GM06990 (cell line): ENCODE measurements around the gene ORM1.
"Not testable (repeated sequence)": the region's sequence is repeated elsewhere in the genome, so short reads cannot be mapped to it uniquely, and the experiment has no call there.

Experiments used
- DNase-seq: peaks from one replicate; pipeline ENCODE4 v3.0.0-alpha.2; 2011; ENCODE audit not compliant: insufficient read length; ENCODE audit errors: extremely low read depth
- H3K27me3 ChIP-seq: replicated peaks from 2 replicates; pipeline ENCODE4 v1.6.0; 2011; ENCODE audit warnings: low read length; ENCODE audit not compliant: control insufficient read depth, insufficient read depth
- H3K36me3 ChIP-seq: 2 replicates; pipeline ENCODE4 v1.5.1; 2011; ENCODE audit warnings: low read length; ENCODE audit not compliant: control insufficient read depth, insufficient read depth
- H3K4me3 ChIP-seq: replicated peaks from 2 replicates; pipeline ENCODE4 v1.5.1; 2011; ENCODE audit warnings: low read depth, mild to moderate bottlenecking, control low read depth, low read length
- CTCF ChIP-seq: IDR thresholded peaks from 2 replicates; pipeline ENCODE4 v1.5.1; 2011; ENCODE audit warnings: low read length, control low read depth, mild to moderate bottlenecking, inconsistent platforms; ENCODE audit not compliant: insufficient read depth, poor library complexity, severe bottlenecking

ORM1 gene

DNA sequence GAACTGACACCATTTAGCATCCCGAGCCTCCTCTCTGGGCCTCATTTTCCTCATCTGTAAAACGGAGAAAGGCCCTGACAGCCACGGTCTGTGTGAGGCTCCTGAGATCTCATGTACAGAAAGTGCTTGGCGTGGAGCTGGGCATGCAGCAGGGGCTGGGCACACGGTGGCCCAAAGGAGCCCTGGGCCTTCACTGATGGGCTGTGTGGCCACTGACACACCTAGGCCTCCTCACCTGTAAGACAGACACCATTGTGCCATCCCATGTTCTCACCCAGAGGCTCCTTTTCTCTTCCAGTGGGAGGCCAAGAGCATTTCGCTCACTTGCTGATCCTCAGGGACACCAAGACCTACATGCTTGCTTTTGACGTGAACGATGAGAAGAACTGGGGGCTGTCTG is 1.6 kb downstream of the ORM1 start:
- Histone ChIP-seq H3K4me3 (no peak overlapping the region), H3K27me3 (no peaks in the 10 kb centered on the region), H3K36me3 (no peaks in the 10 kb centered on the region)
- DNase-seq = no peak
- no peak for TF ChIP-seq CTCF

GRCh38 chr9:114324965-114325364 is 2.1 kb downstream of the ORM1 start:
- not testable (repeated sequence) for H3K4me3 ChIP-seq, DNase-seq, H3K36me3 ChIP-seq, H3K27me3 ChIP-seq

DNA sequence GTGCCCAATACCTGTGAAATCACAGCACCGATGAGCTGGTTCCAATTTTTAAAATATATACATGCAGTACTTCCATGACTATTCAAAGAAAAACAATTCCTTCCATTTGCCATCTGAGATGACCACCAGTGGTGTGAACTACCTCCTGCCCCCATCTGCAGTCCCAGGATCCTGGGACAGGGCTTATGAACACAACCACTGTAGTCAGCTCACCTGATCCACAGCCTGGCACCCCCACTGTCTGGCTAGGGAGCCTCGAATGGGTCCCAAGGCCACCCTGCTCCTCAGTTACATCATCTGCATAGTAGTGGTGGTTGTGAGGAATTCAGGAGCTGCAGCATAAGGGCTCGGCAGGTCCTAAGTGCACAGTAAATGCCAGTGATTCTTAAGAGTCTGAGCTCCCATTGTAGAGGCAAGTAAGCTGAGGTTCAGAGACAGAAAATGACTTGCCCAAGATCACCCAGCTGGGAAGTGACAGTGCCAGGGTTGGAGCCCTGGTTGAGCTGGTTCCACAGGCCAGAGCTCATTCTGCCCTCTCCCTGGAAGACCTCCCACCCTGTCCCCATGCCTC is 2.9 kb downstream of the ORM1 start:
- H3K4me3 ChIP-seq, H3K27me3 ChIP-seq, DNase-seq, H3K36me3 ChIP-seq: not testable (repeated sequence)

- no peak for DNase-seq
- no peak for TF ChIP-seq CTCF
- Histone ChIP-seq H3K27me3 (no peaks in the 10 kb centered on the region), H3K4me3 (no peak overlapping the region), H3K36me3 (no peaks in the 10 kb centered on the region)
Observed at GRCh38 chr9:114327749-114328148, 4.9 kb downstream of the ORM1 start.

- H3K4me3 ChIP-seq, DNase-seq, H3K36me3 ChIP-seq, H3K27me3 ChIP-seq: not testable (repeated sequence)
Observed at GRCh38 chr9:114328357-114328820, 5.5 kb downstream of the ORM1 start.

- DNase-seq, H3K27me3 ChIP-seq, H3K4me3 ChIP-seq, H3K36me3 ChIP-seq: not testable (repeated sequence)
Observed at GRCh38 chr9:114328937-114329624, 6.2 kb downstream of the ORM1 start.

DNA sequence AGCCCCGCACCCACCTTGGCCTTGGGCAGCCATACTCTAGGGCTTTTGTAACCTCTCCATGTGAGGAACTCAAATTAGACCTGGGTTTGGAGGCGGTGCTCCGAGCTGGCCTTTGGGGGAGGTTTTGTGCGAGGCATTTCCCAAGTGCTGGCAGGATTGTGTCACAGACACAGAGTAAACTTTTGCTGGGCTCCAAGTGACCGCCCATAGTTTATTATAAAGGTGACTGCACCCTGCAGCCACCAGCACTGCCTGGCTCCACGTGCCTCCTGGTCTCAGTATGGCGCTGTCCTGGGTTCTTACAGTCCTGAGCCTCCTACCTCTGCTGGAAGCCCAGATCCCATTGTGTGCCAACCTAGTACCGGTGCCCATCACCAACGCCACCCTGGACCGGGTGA is 6.7 kb downstream of the ORM1 start, which contains the start of gene ORM2:
Gene ORM2 (plus strand): TSS at position 245 of the 398 bp plus-strand sequence. CDS start 36 bp downstream, at position 281.
- not testable (repeated sequence) for DNase-seq, H3K27me3 ChIP-seq, H3K4me3 ChIP-seq, H3K36me3 ChIP-seq

- no peak overlapping the region for H3K4me3 ChIP-seq
- H3K27me3 ChIP-seq = no peaks in the 10 kb centered on the region
- no peak for DNase-seq
- no peak for TF ChIP-seq CTCF
- peaks cover 9% of the 10 kb centered on the region for H3K36me3 ChIP-seq
Observed at GRCh38 chr9:114330636-114331035, 7.7 kb downstream of the ORM1 start.

DNA sequence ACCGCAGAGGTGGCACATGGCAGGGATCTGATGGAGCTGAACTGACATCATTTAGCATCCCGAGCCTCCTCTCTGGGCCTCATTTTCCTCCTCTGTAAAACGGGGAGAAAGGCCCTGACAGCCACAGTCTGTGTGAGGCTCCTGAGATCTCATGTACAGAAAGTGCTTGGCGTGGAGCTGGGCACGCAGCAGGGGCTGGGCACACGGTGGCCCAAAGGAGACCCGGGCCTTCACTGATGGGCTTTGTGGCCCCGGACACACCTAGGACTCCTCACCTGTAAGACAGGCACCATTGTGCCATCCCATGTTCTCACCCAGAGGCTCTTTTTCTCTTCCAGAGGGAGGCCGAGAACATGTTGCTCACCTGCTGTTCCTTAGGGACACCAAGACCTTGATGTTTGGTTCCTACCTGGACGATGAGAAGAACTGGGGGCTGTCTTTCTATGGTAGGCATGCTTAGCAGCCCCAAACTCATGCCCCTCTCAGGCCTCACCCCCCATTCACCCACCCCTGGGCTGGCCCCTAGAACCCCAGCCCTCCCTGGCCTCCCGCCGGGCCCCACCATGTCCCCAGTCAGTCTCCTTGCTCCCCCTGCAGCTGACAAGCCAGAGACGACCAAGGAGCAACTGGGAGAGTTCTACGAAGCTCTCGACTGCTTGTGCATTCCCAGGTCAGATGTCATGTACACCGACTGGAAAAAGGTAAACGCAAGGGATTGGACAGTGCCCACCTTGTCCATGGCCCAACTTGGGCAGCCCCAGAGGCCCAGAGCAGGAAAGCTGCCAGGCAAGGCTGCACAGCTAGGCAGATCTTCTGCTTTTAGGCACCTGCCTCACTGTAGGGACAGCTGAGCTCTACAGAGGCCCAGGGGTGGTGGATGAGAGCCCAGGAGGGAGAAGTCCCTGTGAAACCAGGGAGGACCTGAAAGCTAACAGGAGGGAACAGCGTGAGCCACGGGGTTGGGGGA is 8.6 kb downstream of the ORM1 start:
- DNase-seq = not testable (repeated sequence)
- peaks cover 18% of the 10 kb centered on the region for H3K36me3 ChIP-seq

DNA sequence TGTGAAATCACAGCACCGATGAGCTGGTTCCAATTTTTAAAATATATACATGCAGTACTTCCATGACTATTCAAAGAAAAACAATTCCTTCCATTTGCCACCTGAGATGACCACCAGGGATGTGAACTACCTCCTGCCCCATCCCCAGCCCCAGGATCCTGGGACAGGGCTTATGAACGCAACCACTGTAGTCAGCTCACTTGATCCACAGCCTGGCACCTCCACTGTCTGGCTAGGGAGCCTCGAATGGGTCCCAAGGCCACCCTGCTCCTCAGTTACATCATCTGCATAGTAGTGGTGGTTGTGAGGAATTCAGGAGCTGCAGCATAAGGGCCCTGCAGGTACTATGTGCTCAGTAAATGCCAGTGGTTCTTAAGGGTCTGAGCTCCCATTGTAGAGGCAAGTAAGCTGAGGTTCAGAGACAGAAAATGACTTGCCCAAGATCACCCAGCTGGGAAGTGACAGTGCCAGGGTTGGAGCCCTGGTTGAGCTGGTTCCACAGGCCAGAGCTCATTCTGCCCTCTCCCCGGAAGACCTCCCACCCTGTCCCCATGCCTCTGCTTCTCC is 9.7 kb downstream of the ORM1 start:
- not testable (repeated sequence) for DNase-seq, H3K27me3 ChIP-seq, H3K4me3 ChIP-seq
- H3K36me3 ChIP-seq = peaks cover 24% of the 10 kb centered on the region

More for the DNA sequence above, 8.6 kb downstream of the ORM1 start:
- H3K4me3 ChIP-seq, H3K27me3 ChIP-seq: not testable (repeated sequence)
